Measurements from ENCODE around the gene HHEX.

DNA sequence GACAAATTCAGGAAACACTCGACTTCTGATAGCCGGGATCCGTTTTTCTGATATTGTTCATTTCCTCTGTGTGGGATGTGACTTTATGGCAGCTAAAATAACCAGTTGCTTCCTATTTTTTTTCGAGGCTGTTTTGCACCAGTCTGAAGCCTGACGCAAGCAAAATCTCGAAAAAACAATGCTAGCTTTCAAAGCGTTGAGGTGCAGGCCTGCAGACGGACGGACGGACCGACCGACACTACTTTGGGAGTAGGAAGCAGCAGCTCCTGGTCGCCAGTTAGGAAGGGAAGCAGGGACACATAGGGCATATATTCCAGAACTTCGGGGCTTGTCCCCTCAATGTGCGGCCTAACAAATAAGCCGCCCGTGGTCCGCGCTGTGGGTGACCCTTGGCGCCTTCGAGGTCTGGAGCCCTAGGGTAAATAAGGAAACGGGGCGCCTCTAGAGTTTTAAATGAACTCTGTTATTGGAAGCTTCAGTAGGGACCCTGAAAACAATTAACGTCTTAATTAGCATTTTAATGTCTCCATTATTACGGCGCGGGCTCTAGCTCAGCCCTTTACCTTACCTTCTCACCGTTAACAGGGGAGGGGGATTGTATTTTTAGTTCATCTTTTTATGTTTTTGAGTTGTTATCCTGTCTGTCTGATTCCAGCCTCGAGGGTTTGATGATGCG is 1.3 kb downstream of the HHEX start:
- TF ChIP-seq EZH2 (IDR thresholded peaks at IDR 0.05; ENCODE audit: borderline replicate concordance, low read length) = no peak
- TF ChIP-seq, protein P1, sequence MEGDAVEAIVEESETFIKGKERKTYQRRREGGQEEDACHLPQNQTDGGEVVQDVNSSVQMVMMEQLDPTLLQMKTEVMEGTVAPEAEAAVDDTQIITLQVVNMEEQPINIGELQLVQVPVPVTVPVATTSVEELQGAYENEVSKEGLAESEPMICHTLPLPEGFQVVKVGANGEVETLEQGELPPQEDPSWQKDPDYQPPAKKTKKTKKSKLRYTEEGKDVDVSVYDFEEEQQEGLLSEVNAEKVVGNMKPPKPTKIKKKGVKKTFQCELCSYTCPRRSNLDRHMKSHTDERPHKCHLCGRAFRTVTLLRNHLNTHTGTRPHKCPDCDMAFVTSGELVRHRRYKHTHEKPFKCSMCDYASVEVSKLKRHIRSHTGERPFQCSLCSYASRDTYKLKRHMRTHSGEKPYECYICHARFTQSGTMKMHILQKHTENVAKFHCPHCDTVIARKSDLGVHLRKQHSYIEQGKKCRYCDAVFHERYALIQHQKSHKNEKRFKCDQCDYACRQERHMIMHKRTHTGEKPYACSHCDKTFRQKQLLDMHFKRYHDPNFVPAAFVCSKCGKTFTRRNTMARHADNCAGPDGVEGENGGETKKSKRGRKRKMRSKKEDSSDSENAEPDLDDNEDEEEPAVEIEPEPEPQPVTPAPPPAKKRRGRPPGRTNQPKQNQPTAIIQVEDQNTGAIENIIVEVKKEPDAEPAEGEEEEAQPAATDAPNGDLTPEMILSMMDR (conservative IDR thresholded peaks at IDR 0.05 in 1 of 2, IDR thresholded peaks at IDR 0.05 in 1 of 2; ENCODE audit: extremely low read depth in 1 of 2, insufficient read depth in 1 of 2, low read depth in 1 of 2, low read length in 2 of 2) = no peak

Data from mammary epithelial cell (primary cell).